GM21515 (cell line): Measurements from ENCODE around the gene U2AF1L4.

ENCODE experiments used
- ATAC-seq: cut with Tn5 transposase; IDR thresholded peaks from one replicate; pipeline ENCODE4 v1.9.1; 2021; ENCODE audit not compliant: unreplicated experiment

U2AF1L4 gene

GRCh38 chr19:35757749-35758608, 12.8 kb upstream of the U2AF1L4 start, which contains the start of gene PROSER3:
Gene PROSER3 (plus strand): TSS chr19:35758176. CDS start chr19:35758216, 40 bp downstream.
- ATAC-seq = peak; percentile 91

GRCh38 chr19:35757231-35757748, 12.1 kb upstream of the U2AF1L4 start:
- ATAC-seq = no peak

GRCh38 chr19:35756377-35757230, 11.4 kb upstream of the U2AF1L4 start, which contains the start of gene HSPB6:
Gene HSPB6 (minus strand): TSS chr19:35757029. CDS start chr19:35757008, 21 bp downstream.
- ATAC-seq = no peak

- ATAC-seq = no peak
Measured at GRCh38 chr19:35755550-35756376, 10.5 kb upstream of the U2AF1L4 start.

- ATAC-seq = no peak
Measured at GRCh38 chr19:35755131-35755549, 9.9 kb upstream of the U2AF1L4 start.

GRCh38 chr19:35754370-35755130, 9.3 kb upstream of the U2AF1L4 start:
- ATAC-seq = no peak

- no peak for ATAC-seq
Measured at GRCh38 chr19:35753634-35754369, 8.6 kb upstream of the U2AF1L4 start.

GRCh38 chr19:35752746-35753350, 7.6 kb upstream of the U2AF1L4 start:
- ATAC-seq = no peak

- no peak for ATAC-seq
Measured at GRCh38 chr19:35751839-35752745, 6.9 kb upstream of the U2AF1L4 start.

GRCh38 chr19:35750167-35750566, 4.9 kb upstream of the U2AF1L4 start:
- no peak for ATAC-seq

- ATAC-seq = peak; percentile 59
Measured at GRCh38 chr19:35748106-35749020, 3.1 kb upstream of the U2AF1L4 start, which contains the start of gene LIN37. Gene LIN37 (plus strand): TSS chr19:35748576. CDS start chr19:35748725, 149 bp downstream.

GRCh38 chr19:35746531-35746930, 1.3 kb upstream of the U2AF1L4 start:
- ATAC-seq = no peak

- no peak for ATAC-seq
Measured at GRCh38 chr19:35746087-35746462, 857 bp upstream of the U2AF1L4 start.

GRCh38 chr19:35744430-35745327, 539 bp downstream of the U2AF1L4 start:
- ATAC-seq = peak; percentile 27

GRCh38 chr19:35743640-35744429, 1.4 kb downstream of the U2AF1L4 start:
- no peak for ATAC-seq
